GM21528 (cell line): ENCODE measurements around the gene LGALS7B.
"Not testable (repeated sequence)": the region's sequence is repeated elsewhere in the genome, so short reads cannot be mapped to it uniquely, and the experiment has no call there.

Source experiments
- ATAC-seq: cut with Tn5 transposase; IDR thresholded peaks from one replicate; pipeline ENCODE4 v1.9.1; 2021; ENCODE audit warnings: mild to moderate bottlenecking, moderate library complexity; ENCODE audit not compliant: unreplicated experiment, low FRiP score

The LGALS7B gene

GRCh38 chr19:38769635-38770211 lies 19.3 kb upstream of the LGALS7B start:
- ATAC-seq: peak; percentile 62

DNA sequence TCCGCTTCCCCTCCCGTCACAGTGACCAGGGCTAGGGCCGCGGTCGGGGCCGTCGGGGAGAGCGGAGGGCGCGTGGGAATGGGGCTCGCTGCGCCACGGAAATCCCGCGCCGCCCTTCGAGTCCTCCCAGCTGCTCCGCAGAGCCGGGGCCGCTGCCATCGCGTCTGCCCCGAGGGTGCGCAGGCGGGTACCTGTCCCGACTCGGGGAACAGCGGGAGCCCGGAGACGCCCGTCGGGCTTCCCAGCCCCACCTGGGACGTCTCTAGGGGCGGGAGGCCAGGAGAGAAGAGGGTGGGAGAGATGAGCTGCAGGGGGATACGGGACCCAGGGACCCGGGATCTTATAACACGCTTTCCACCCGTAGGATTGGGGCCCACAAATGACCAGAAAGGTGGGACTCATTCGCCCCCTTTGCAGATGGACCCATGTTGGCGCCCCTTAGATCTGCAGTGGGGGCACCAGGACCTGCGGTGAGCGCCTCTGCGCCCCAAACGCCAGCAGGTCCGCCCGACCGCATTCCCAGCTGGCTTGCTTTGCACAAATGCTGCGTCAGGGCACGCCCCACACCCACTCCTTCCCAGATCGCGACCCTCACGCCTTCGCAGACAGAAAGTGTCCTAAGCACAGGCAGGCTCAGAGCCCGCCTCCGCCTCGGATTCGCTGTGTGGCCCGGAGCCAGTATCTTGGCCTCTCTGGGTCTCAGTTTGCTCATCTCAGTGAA lies 18.6 kb upstream of the LGALS7B start:
- ATAC-seq: not testable (repeated sequence)

GRCh38 chr19:38770949-38771275 lies 18.1 kb upstream of the LGALS7B start:
- not testable (repeated sequence) for ATAC-seq

GRCh38 chr19:38771569-38771968 lies 17.4 kb upstream of the LGALS7B start:
- not testable (repeated sequence) for ATAC-seq

DNA sequence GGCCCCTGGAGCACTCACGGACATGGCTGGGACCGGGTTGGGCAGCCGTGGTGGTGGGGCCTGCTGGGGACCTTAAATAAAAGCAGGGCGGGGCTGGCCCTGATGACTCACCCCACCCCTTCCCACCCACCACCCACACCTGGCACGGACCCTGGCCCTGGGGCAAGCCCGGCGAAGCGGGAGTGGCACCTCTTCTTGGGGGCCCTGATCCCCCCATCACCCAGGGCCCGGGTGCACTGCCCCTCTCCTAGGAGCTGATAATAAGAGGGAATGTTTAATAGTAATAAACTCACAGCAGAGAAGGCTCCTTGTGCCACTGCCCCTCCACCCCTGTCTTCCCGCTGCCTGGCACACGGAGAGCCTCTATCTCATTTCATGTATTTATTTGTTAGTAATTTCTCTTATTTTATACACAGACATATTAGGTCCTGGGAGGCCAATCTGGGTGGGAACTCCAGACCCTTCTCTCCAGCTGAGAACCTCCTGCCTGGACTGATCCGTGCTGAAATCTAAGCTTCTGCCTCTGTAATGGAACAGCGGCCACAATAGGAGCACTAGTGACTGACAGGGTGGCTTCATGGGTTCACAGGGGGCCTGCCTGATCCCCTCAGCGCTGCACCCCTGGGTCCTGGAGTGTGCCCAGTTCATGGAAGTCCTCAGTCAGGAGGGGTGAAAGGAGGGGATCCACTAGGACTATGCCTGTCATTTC lies 15.4 kb upstream of the LGALS7B start, which contains the start of gene LGALS7:
Gene LGALS7, minus strand, starts transcription at position 49 of the 709 bp plus-strand sequence. Its CDS starts 25 bp downstream, at position 24.
- no peak for ATAC-seq

DNA sequence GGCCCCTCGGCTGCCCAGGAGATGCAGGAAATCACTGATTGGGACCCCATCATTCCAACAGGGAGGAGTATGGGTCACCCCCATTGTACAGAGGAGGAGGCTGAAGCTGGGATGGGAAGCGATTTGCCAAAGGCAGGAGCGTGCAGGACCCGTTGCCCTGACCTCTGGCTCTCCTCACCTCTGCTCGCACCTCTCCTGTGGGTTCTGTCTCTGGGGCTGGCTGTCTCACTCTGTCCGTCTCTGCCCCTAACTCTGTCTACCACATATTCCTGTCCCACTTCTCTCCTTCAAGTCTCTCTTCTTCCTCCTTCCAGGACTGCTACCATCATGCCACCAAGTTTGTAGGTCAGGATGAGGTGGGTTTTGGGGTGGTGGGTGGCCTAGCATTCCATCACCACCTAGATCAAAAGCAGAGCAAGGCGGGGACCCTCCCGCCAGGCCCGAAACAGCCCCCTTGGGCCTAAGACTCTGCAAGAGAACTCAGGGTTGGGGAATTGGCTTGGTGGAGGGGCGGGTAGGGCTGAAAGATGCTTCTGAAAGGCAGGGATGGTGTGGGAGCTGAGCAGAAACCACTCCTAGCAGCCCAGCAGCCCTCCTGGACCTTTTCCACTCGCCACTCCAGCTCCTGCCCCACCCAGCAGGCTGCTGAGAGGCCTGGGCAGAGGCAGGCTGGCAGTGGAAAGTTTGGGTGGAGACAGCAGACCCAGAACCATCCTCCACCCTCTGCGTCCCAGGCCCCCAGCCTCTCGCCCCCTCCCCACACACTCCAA lies 14.6 kb upstream of the LGALS7B start:
- ATAC-seq: no peak

DNA sequence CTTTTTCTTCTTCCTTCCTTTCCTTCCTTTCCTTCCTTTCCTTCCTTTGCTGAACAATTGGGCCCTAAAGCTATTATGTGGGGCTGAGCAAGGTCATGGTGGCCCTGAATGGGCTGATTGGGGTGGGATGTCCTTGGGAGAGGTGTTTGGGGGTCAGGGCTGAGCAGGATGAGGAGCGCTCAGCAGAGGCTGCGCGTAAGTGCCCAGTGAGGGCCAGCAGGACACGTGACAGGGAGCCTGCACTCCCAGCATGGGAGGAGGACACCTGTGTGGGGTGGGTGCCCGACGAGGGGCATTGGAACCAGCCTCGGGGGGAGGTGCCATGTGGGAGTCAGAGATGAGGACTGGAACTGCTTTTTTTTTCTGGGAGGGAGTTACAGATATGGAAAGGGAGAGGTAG lies 10.3 kb upstream of the LGALS7B start:
- ATAC-seq: no peak

DNA sequence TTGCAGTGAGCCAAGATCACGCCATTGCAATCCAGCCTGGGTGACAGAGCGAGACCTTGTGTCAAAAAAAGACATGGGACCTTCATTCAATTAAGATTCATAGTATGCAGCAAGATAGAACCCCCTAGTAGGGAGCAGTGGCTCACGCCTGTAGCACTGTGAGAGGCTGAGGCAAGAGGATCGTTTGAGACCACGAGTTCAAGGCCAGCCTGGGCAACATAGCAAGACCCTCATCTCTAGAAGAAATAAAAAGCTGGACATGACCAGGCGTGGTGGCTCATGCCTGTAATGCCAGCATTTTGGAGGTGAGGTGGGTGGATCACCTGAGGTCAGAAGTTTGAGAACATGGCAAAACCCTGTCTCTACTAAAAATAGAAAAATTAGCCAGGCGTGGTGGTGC lies 8.6 kb upstream of the LGALS7B start:
- ATAC-seq: no peak

GRCh38 chr19:38781058-38781457 lies 7.9 kb upstream of the LGALS7B start:
- no peak for ATAC-seq

DNA sequence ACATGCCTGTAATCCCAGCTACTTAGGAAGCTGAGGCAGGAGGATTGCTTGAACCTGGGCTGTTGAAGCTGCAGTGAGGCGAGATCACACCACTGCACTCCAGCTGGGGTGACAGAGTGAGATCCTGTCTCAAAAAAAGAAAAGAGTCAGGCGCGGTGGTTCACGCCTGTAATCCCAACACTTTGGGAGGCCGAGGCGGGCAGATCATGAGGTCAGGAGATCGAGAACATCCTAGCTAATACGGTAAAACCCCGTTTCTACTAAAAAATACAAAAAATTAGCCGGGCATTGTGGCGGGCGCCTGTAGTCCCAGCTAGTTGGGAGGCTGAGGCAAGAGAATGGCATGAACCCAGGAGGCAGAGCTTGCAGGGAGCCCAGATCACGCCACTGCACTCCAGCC lies 6.8 kb upstream of the LGALS7B start:
- not testable (repeated sequence) for ATAC-seq

GRCh38 chr19:38784224-38784623 lies 4.8 kb upstream of the LGALS7B start:
- ATAC-seq: no peak

DNA sequence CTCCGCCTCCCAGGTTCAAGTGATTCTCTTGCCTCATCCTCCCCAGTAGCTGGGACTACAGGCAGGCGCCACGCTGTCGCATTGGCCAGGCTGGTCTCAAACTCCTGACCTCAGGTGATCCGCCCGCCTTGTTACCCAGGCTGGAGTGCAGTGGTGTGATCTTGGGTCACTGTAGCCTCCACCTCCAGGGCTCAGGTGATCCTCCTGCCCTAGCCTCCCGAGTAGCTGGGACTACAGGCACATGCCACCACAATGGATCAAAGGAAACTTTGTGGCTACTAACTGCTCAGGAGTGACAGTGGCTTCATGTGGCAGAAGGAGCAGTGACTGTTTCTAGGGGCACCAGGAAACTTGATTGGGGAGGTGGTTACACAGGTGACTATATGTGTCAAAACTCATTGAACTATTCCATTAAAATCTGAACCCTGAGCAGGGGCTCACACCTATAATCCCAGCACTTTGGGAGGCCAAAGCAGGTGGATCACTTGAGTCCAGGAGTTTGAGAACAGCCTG lies 3.8 kb upstream of the LGALS7B start:
- no peak for ATAC-seq

- not testable (repeated sequence) for ATAC-seq
Observed at GRCh38 chr19:38786061-38786460, 2.9 kb upstream of the LGALS7B start.

GRCh38 chr19:38786572-38787265 lies 2.3 kb upstream of the LGALS7B start:
- no peak for ATAC-seq

DNA sequence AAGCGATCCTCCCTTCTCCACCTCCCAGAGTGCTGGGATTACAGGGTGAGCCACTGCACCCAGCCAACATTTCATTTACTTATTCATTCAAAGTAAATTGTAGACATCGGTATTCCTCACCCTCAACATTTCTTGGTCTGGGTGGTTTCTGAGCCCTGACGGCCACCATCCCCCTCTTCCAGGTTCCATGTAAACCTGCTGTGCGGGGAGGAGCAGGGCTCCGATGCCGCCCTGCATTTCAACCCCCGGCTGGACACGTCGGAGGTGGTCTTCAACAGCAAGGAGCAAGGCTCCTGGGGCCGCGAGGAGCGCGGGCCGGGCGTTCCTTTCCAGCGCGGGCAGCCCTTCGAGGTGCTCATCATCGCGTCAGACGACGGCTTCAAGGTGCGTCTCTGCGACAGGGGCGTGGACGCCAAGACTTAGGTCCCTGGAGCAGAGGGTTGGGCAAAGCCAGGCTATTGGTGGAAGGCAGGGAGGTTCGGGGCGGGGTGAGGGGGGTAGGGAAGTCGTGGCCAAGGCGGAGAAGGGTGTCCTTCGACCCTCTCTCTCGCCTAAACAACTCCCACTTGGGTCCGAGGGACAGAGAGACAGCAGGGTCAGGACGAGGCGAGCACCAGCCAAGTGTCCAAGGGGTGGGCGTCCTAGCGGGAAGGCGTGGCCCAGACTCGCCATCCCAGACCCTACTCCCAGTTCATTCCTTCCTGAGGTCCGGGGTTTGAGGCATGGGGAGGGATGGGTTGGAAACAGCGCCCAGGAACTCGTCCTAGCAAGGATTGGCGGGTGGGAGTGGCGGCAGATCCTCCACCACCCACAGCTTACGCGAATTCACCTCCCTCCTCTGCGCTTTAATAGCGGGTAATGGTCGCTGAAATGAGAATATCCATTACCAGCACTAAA lies 1.8 kb downstream of the LGALS7B start:
- ATAC-seq: not testable (repeated sequence)

DNA sequence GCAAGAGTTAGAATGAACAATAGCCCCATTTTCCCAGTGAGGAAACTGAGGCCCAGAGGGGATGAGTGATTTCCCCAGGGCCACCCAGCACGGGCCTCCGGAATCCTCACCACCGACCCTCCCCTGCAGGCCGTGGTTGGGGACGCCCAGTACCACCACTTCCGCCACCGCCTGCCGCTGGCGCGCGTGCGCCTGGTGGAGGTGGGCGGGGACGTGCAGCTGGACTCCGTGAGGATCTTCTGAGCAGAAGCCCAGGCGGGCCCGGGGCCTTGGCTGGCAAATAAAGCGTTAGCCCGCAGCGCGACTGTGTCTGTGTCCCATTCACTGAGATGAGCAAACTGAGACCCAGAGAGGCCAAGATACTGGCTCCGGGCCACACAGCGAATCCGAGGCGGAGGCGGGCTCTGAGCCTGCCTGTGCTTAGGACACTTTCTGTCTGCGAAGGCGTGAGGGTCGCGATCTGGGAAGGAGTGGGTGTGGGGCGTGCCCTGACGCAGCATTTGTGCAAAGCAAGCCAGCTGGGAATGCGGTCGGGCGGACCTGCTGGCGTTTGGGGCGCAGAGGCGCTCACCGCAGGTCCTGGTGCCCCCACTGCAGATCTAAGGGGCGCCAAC lies 2.6 kb downstream of the LGALS7B start:
- ATAC-seq: not testable (repeated sequence)

- ATAC-seq: no peak
Observed at GRCh38 chr19:38792250-38793111, 3.5 kb downstream of the LGALS7B start.

DNA sequence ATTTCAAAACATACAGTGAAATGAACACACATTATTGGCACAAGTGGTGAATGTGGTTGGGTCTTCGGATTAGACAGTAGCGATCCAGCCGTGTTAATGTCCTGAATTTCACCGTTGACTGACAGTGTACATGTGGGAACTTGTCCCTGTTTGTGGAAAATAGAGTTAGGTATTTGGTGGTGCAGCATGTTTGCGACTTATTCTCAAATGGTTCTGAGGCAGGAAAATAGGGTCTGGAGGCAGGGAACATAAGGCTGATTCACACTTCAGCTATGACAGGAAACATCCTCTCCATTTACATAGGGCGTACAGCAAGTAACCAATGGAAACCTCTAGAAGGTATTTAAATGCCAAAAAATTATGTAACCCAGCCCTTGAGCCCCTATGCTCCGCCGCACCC lies 4.2 kb downstream of the LGALS7B start:
- ATAC-seq: no peak
